Measurements from ENCODE around the gene NHP2.

DNA sequence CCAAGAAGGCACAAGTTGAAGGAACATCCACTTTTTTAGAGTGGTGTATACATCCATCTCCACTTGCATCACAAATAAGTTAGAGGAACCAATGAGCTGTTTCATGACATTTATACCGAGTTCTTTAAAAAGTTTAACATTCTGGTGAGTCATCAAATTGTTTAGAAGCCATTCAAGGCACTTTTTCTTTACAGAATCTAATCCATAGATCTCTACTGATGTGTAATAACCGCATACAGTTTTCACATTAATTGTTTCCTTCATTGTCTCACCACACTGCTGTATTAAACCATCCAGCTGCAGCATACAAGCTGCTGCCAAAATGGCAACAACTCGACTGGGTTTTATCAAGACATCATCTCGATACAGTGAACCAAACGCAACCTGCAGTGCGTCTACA is 32.7 kb upstream of the NHP2 start:
- no peak for TF ChIP-seq CTCF (IDR thresholded peaks at IDR 0.05)
- TF ChIP-seq ZFX (IDR thresholded peaks at IDR 0.05; ENCODE audit: borderline replicate concordance) = no peak

All from 22Rv1 (cell line).